ENCODE measurements around the gene MYCN. TPM values are rescaled to one million over a fixed set of nuclear protein-coding genes. Genes with fewer than 3 reads are reported as not detected.
A peak's percentile ranks its signal among the peaks of the same experiment; 100 is the strongest.

MYCN gene
- polyA plus RNA-seq, 1 donor, result 6.3 TPM

GRCh38 chr2:15980605-15981098 is 40.3 kb downstream of the MYCN start:
- no peak for DNase-seq

- no peak for DNase-seq
Observed at GRCh38 chr2:15981646-15982045, 41.3 kb downstream of the MYCN start.

GRCh38 chr2:15982285-15983044 is 42.1 kb downstream of the MYCN start:
- no peak for DNase-seq

- DNase-seq, result no peak
Observed at GRCh38 chr2:15983496-15983895, 43.1 kb downstream of the MYCN start.

GRCh38 chr2:15984368-15985255 is 44.3 kb downstream of the MYCN start:
- DNase-seq, result peak; percentile 43

GRCh38 chr2:15985531-15985930 is 45.2 kb downstream of the MYCN start:
- DNase-seq, result no peak

GRCh38 chr2:15986068-15986560 is 45.8 kb downstream of the MYCN start:
- no peak for DNase-seq

GRCh38 chr2:15986644-15987043 is 46.3 kb downstream of the MYCN start:
- DNase-seq, result no peak

- DNase-seq, result no peak
Observed at GRCh38 chr2:15988733-15989132, 48.4 kb downstream of the MYCN start.

GRCh38 chr2:15989559-15989958 is 49.2 kb downstream of the MYCN start:
- DNase-seq, result no peak

- no peak for DNase-seq
Observed at GRCh38 chr2:15990151-15991101, 50.1 kb downstream of the MYCN start.

GRCh38 chr2:15991231-15991630 is 50.9 kb downstream of the MYCN start:
- DNase-seq, result no peak

GRCh38 chr2:15992457-15993231 is 52.3 kb downstream of the MYCN start:
- DNase-seq, result no peak

GRCh38 chr2:15993232-15993610 is 52.9 kb downstream of the MYCN start:
- no peak for DNase-seq

- no peak for DNase-seq
Observed at GRCh38 chr2:15993666-15994065, 53.3 kb downstream of the MYCN start.

GRCh38 chr2:15995603-15996002 is 55.3 kb downstream of the MYCN start:
- DNase-seq, result no peak

Measured in hindlimb muscle (tissue), 1 donor.